ENCODE measurements around the gene ITSN1. TPM values are rescaled to one million over a fixed set of nuclear protein-coding genes. Genes with fewer than 3 reads are reported as not detected.

ITSN1 gene
- total RNA-seq, 4 donors from 2014 or later, result 29.6 to 42.2 (median 41.1) TPM

GRCh38 chr21:33811167-33812010 is 169.1 kb downstream of the ITSN1 start:
- TF ChIP-seq POLR2A (IDR thresholded peaks at IDR 0.05), result no peak
- TF ChIP-seq CTCF (IDR thresholded peaks at IDR 0.05), result no peak
- H3K4me3 ChIP-seq (replicated peaks in 1 of 3), result no peak overlapping the region

DNA sequence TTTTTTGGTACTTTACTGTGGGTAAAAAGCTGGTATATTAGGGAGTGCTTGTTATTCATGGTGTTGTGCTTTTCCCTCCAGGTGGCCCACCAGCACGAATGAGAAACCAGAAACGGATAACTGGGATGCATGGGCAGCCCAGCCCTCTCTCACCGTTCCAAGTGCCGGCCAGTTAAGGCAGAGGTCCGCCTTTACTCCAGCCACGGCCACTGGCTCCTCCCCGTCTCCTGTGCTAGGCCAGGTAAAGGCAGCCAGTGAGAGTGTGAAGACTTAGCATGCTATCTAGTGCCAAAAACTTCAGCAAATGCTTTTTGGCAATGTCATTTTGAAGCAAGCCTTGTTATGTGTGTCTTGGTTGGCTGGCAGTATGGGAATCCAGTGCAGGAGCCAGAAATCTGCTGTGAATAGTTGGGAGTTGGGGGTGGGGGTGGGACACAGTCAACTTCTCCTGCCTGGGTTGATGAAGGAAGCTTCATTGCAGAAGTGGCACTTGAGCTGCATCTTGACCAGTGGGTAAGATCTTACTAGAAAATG is 171.6 kb downstream of the ITSN1 start:
- DNase-seq, result peak; percentile 82 to 83
- Histone ChIP-seq H3K9me3 (no peaks in the 10 kb centered on the region), H3K4me1 (peaks cover 8 to 32% of the 10 kb centered on the region in 2 donors), H3K27ac (peak overlapping the region; percentile 38 to 59 (median 58)), H3K27me3 (no peaks in the 10 kb centered on the region), H3K36me3 (no peaks in the 10 kb centered on the region), H3K4me3 (replicated peaks in 1 of 3) (no peak overlapping the region)
- intact Hi-C loops (cut with DNase I), result no loop called here
- 44 to 49% methylated on average over 7 of the region's 7 CpGs for WGBS, 2 donors
- TF ChIP-seq CTCF (IDR thresholded peaks at IDR 0.05) (no peak), POLR2A (IDR thresholded peaks at IDR 0.05) (no peak)

More at GRCh38 chr21:33811167-33812010, 169.1 kb downstream of the ITSN1 start:
- peaks cover 8 to 32% of the 10 kb centered on the region in 2 donors for H3K4me1 ChIP-seq
- no peaks in the 10 kb centered on the region for H3K36me3 ChIP-seq
- peak overlapping the region in 2 of 3 donors; percentile 32 to 38 for H3K27ac ChIP-seq
- DNase-seq, result no peak
- no peaks in the 10 kb centered on the region for H3K9me3 ChIP-seq
- intact Hi-C loops (cut with DNase I), result no loop called here
- H3K27me3 ChIP-seq, result no peaks in the 10 kb centered on the region
- 69 to 86% methylated on average over 5 of the region's 5 CpGs for WGBS, 2 donors

DNA sequence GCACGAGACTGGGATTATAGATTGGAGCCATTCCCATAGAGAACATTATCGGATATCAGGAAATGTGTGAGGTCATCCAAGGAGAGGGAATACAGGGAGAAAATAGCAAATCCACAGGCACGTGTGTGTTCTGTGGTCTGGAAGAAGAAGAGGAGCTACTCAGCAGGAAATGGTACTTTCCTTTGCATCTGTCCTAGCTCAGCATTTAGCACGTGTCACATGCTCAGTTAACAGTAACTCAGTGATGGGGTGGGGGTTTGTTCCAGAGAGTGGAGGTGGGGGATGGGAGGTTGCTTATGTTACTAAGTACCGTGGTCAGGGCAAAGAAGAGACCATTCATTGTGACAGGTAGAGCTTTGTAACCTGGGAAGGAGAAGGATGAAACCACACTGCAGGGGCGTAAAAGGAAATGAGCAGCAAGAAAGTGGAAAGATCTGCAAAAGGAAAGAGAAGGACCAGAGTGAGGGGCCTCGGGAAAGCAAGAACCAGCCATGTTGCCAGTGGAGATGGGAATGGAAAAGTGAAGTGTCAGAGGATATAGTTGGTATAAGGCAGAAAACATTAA is 172.9 kb downstream of the ITSN1 start:
- H3K9me3 ChIP-seq, result no peaks in the 10 kb centered on the region
- no peak overlapping the region for H3K4me3 ChIP-seq (replicated peaks in 1 of 3)
- intact Hi-C loops (cut with DNase I), result no loop called here
- DNase-seq, result no peak
- TF ChIP-seq POLR2A (IDR thresholded peaks at IDR 0.05), result no peak
- TF ChIP-seq CTCF (IDR thresholded peaks at IDR 0.05), result no peak
- H3K4me1 ChIP-seq, result peaks cover 10 to 36% of the 10 kb centered on the region in 2 donors
- WGBS, 2 donors, result 80 to 82% methylated on average over 7 of the region's 7 CpGs
- H3K27me3 ChIP-seq, result no peaks in the 10 kb centered on the region
- H3K36me3 ChIP-seq, result no peaks in the 10 kb centered on the region
- H3K27ac ChIP-seq, result no peak overlapping the region

GRCh38 chr21:33816174-33816573 is 173.9 kb downstream of the ITSN1 start:
- Histone ChIP-seq H3K9me3 (no peaks in the 10 kb centered on the region), H3K4me1 (peaks cover 18 to 39% of the 10 kb centered on the region in 2 donors), H3K36me3 (no peaks in the 10 kb centered on the region), H3K27me3 (no peaks in the 10 kb centered on the region), H3K4me3 (replicated peaks in 1 of 3) (no peak overlapping the region), H3K27ac (no peak overlapping the region)
- WGBS, 2 donors, result 87 to 88% methylated on average over 2 of the region's 2 CpGs
- no peak for TF ChIP-seq CTCF (IDR thresholded peaks at IDR 0.05)
- no peak for TF ChIP-seq POLR2A (IDR thresholded peaks at IDR 0.05)
- no peak for DNase-seq
- intact Hi-C loops (cut with DNase I), result no loop called here

GRCh38 chr21:33817138-33817537 is 174.8 kb downstream of the ITSN1 start:
- Histone ChIP-seq H3K4me1 (peaks cover 25 to 42% of the 10 kb centered on the region in 2 donors), H3K27me3 (no peaks in the 10 kb centered on the region), H3K9me3 (no peaks in the 10 kb centered on the region), H3K4me3 (replicated peaks in 1 of 3) (no peak overlapping the region), H3K36me3 (no peaks in the 10 kb centered on the region), H3K27ac (no peak overlapping the region)
- 89 to 90% methylated on average over 7 of the region's 7 CpGs for WGBS, 2 donors
- TF ChIP-seq POLR2A (IDR thresholded peaks at IDR 0.05) (no peak), CTCF (IDR thresholded peaks at IDR 0.05) (no peak)
- DNase-seq, result no peak
- intact Hi-C loops (cut with DNase I), result no loop called here

Data from thyroid gland (tissue), 4 donors.